ENCODE measurements around the gene POFUT1. TPM values are rescaled to one million over a fixed set of nuclear protein-coding genes. Genes with fewer than 3 reads are reported as not detected.

The POFUT1 gene
- total and polyA plus RNA-seq, 2 of the 8 experiments (the other 6 are each of a cell fraction or from before 2014, with no cell fraction given) = 19.4 to 24.4 TPM

DNA sequence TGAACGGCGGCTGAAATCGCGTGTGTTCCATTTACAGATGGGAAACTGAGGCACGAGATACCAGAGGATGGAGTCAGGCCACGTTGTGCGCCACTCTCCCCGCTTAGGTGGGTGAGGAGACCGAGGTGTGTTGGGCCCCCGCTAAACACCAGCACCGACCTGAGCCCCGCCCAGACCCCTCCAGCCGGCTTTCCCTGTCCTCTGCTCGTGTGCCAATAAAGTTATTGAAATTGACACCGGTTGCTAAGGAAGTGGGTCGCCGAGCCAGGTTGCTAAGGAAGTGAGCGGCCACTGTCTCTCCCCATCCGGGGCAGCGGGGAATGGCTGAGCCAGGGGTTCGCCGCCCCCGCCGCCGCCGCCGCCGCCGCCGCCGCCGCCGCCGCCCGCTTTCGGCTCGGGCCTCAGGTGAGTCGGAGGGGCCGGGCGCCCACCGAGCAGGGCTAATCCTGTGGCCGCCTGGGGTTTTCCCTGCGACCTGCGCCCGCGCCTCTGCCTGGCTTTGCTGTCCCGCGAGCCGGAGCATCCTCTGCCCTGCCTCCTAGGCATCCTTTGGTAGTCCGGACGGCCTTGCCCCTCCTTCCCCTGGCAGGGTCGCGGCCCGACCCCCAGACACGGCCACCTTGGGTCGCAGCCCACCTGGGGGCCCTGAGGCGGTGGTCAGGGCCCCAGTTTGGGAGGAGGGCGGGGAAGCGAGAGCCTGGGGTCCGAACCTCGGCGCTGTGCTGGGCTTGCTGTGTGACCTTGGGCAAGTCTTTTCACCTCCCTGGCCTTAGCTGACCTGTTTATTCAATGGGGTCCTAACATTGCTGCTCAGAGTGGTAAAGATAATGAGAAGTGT, 69.9 kb downstream of the POFUT1 start, which contains the start of gene KIF3B:
Gene KIF3B (plus strand): TSS at position 291 of the 838 bp plus-strand sequence. CDS start 32,127 bp downstream, outside the sequence.
- no peaks in the 10 kb centered on the region for H3K36me3 ChIP-seq (ENCODE audit: control insufficient read depth in 2 of 4, insufficient read depth in 4 of 4, low read length in 3 of 4)
- H2BK5ac ChIP-seq (ENCODE audit: low read depth, low read length) = peak within 1 kb of the TSS; percentile 27; the same call in 1 of the 2 replicates
- peak within 1 kb of the TSS; percentile 46 for H4K5ac ChIP-seq (ENCODE audit: insufficient read length, low read depth, low read length)
- peaks cover 2 to 17% of the 10 kb centered on the region in 2 experiments; a peak in 3 of 4 replicates for H3K9me3 ChIP-seq (ENCODE audit: insufficient read depth in 2 of 2, low read depth in 1 of 2, low read length in 1 of 2)
- H3K79me2 ChIP-seq (ENCODE audit: control insufficient read depth in 1 of 2, insufficient read depth in 2 of 2, low read length in 2 of 2) = no peaks in the 10 kb centered on the region
- FAIRE-seq (no peak), DNase-seq (ENCODE audit: low read depth in 1 of 2, low spot score in 2 of 2) (peak; percentile 47 to 84)
- H3K9ac ChIP-seq (replicated peaks in 1 of 4; ENCODE audit: extremely low read depth in 1 of 4, low read depth in 3 of 4, low read length in 3 of 4) = peak within 1 kb of the TSS in 3 of 4 experiments; percentile 35 to 48 (median 45); a peak in 4 of 7 replicates
- ChIA-PET CTCF (ENCODE audit: partially characterized antibody) (no interaction called here), POLR2A (ENCODE audit: partially characterized antibody) (interaction anchor here (1.0 to 1.4 kb wide), 3 partner anchors 19 to 181 kb away, joined by 3 to 4 read pairs (median 3); no protein-coding TSS in a partner anchor)
- peak within 1 kb of the TSS; percentile 100 for H2AFZ ChIP-seq (ENCODE audit: low read length)
- WGBS, 2 experiments (ENCODE audit: extremely low coverage in 1 of 2, insufficient coverage in 1 of 2, insufficient read length in 1 of 2, insufficient replicate concordance in 2 of 2, low coverage in 1 of 2, low lambda C conversion rate in 2 of 2, missing lambda C conversion rate in 1 of 2) = 41% methylated on average over 49 of the region's 62 CpGs; no CpG with 5 or more reads in 1 of the 2 experiments
- H3K4ac ChIP-seq (replicated peaks; ENCODE audit: insufficient read length, low read depth, low read length) = peak within 1 kb of the TSS; percentile 80
- no peak within 1 kb of the TSS for H2BK120ac ChIP-seq (replicated peaks; ENCODE audit: low read depth, low read length)
- H3K27me3 ChIP-seq (replicated peaks in 1 of 4; ENCODE audit: control insufficient read depth in 3 of 4, extremely low read depth in 1 of 4, insufficient read depth in 3 of 4, low read length in 3 of 4) = no peaks in the 10 kb centered on the region
- no peak within 1 kb of the TSS for H3K14ac ChIP-seq (ENCODE audit: insufficient read length)
- H2AK5ac ChIP-seq (ENCODE audit: low read depth, low read length) = no peak within 1 kb of the TSS
- H4K91ac ChIP-seq (replicated peaks; ENCODE audit: insufficient read length, low read length) = no peak within 1 kb of the TSS
- peak within 1 kb of the TSS; percentile 47 to 80 for H3K4me2 ChIP-seq (ENCODE audit: insufficient read depth in 1 of 2, low read depth in 2 of 2, low read length in 2 of 2)
- no peak within 1 kb of the TSS for H2BK20ac ChIP-seq (ENCODE audit: low read length)
- H3K23me2 ChIP-seq (ENCODE audit: low read depth, low read length) = peaks cover 8% of the 10 kb centered on the region; the same call in 1 of the 2 replicates
- no peak within 1 kb of the TSS for H3K27ac ChIP-seq (ENCODE audit: low read depth, low read length)
- H3K79me1 ChIP-seq (ENCODE audit: low read depth, low read length) = no peaks in the 10 kb centered on the region; the same call in 1 of the 2 replicates
- peak within 1 kb of the TSS; percentile 46; the same call in 1 of the 2 replicates for H2BK15ac ChIP-seq (ENCODE audit: low read length)
- peak within 1 kb of the TSS; percentile 34; the same call in 1 of the 2 replicates for H3K18ac ChIP-seq (ENCODE audit: extremely low read depth, low read length)
- H3K4me3 ChIP-seq (ENCODE audit: extremely low read depth in 1 of 4, insufficient read depth in 2 of 4, low read depth in 3 of 4, low read length in 4 of 4) = peak within 1 kb of the TSS; percentile 70 to 87 (median 78)
- no peak within 1 kb of the TSS for H2BK12ac ChIP-seq (ENCODE audit: low read depth, low read length)
- peaks cover 0 to 4% (median 0%) of the 10 kb centered on the region in 4 experiments; a peak in 3 of 7 replicates for H3K4me1 ChIP-seq (replicated peaks in 1 of 4; ENCODE audit: control insufficient read depth in 3 of 4, insufficient read depth in 4 of 4, low read length in 3 of 4)
- H4K8ac ChIP-seq (ENCODE audit: extremely low read depth, insufficient read depth, low read length) = peak within 1 kb of the TSS; percentile 75
- H3K56ac ChIP-seq (replicated peaks; ENCODE audit: insufficient read length, low read depth, low read length) = peak within 1 kb of the TSS; percentile 36
- H3K23ac ChIP-seq (ENCODE audit: insufficient read length) = no peak within 1 kb of the TSS
- no peaks in the 10 kb centered on the region for H4K20me1 ChIP-seq (replicated peaks in 1 of 2; ENCODE audit: control insufficient read depth in 1 of 2, insufficient read depth in 2 of 2, low read length in 2 of 2)
- TF ChIP-seq POU5F1 (IDR thresholded peaks at IDR 0.05; ENCODE audit: low read depth, low read length) (no peak), SP1 (IDR thresholded peaks at IDR 0.05; ENCODE audit: low read depth, low read length) (peak; percentile 31; the same call in 1 of the 2 replicates), GTF2F1 (IDR thresholded peaks at IDR 0.05; ENCODE audit: borderline replicate concordance, low read depth, low read length) (no peak), HDAC6 (IDR thresholded peaks at IDR 0.05; ENCODE audit: low read depth, low read length) (no peak), SIN3A (conservative IDR thresholded peaks at IDR 0.05 in 1 of 2, IDR thresholded peaks at IDR 0.05 in 1 of 2; ENCODE audit: low read depth in 1 of 2, low read length in 2 of 2) (peak; percentile 93 to 96)
